ENCODE results near the gene COMT.

COMT gene

GRCh38 chr22:19916006-19916405 is 25.6 kb upstream of the COMT start:
- Histone ChIP-seq H3K27me3 (ENCODE audit: insufficient read depth, low read depth, severe bottlenecking) (no peaks in the 10 kb centered on the region), H3K4me3 (ENCODE audit: low read depth, low read length) (no peak overlapping the region), H3K9me3 (ENCODE audit: severe bottlenecking) (no peaks in the 10 kb centered on the region), H3K27ac (no peak overlapping the region), H3K36me3 (peaks cover 13% of the 10 kb centered on the region)
- no peak for DNase-seq
- no peak for TF ChIP-seq CTCF (IDR thresholded peaks at IDR 0.05; ENCODE audit: low read depth, low read length)

DNA sequence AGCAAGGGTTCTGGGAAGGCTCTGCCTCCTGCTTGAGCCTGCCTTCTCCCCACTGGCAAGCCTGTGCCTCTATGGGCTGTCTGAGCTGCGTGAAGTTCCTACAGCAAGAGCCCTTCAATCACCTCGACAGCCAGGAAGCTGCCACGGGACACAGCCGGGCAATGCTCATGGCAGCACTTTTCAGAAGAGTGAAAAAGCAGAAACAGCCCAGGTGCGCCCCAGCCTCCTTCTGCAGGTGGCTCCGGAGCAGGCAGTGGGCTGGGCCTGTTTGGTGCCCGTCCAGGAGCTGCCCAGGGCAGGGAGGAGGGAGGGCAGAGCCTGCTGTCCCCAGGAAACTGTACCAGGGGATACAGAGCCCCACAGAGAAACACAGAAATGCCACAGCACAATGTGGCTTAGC is 24.6 kb upstream of the COMT start:
- DNase-seq: no peak
- Histone ChIP-seq H3K9me3 (ENCODE audit: severe bottlenecking) (no peaks in the 10 kb centered on the region), H3K27ac (no peak overlapping the region), H3K36me3 (peaks cover 13% of the 10 kb centered on the region), H3K27me3 (ENCODE audit: insufficient read depth, low read depth, severe bottlenecking) (no peaks in the 10 kb centered on the region), H3K4me3 (ENCODE audit: low read depth, low read length) (no peak overlapping the region)
- TF ChIP-seq CTCF (IDR thresholded peaks at IDR 0.05; ENCODE audit: low read depth, low read length): no peak

DNA sequence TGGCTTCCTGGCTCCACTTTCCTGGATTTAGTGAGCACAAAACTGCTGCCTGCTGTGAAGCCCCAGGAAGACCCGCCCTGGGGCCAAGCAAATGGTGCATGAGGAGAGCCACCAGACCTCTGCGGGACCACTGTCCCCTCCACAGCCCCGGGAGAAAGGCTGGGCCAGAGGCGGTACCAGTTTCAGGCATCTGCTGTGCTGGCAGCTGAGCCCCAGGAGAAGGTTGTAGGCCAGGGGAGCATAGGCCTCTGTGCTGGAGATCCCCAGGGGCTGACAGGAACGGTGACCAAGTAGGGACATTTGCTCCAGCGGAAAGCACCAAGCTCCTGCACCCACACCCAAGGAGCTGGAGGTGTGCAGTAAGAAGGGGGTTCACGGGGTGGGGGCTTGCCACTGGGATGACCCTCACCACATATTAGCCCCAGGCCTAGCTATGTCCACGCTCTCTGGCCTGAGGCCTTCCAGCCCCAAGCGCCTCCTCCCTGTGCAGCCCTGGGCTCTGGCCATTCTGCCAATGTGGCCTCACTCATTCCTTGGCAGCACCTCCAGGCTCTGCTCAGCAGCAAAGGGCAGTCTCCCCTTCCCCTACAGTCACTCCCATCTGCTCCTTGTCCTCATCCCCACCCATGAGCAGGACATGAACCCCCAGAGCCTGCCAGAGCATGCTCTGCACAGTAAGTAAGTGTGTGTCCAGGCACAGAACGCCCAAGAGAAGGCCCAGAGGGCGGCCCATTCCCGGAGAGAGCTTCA is 24.0 kb upstream of the COMT start:
- Histone ChIP-seq H3K4me3 (ENCODE audit: low read depth, low read length) (no peak overlapping the region), H3K9me3 (ENCODE audit: severe bottlenecking) (no peaks in the 10 kb centered on the region), H3K27ac (no peak overlapping the region), H3K36me3 (peaks cover 13% of the 10 kb centered on the region), H3K27me3 (ENCODE audit: insufficient read depth, low read depth, severe bottlenecking) (no peaks in the 10 kb centered on the region)
- no peak for DNase-seq
- no peak for TF ChIP-seq CTCF (IDR thresholded peaks at IDR 0.05; ENCODE audit: low read depth, low read length)

DNA sequence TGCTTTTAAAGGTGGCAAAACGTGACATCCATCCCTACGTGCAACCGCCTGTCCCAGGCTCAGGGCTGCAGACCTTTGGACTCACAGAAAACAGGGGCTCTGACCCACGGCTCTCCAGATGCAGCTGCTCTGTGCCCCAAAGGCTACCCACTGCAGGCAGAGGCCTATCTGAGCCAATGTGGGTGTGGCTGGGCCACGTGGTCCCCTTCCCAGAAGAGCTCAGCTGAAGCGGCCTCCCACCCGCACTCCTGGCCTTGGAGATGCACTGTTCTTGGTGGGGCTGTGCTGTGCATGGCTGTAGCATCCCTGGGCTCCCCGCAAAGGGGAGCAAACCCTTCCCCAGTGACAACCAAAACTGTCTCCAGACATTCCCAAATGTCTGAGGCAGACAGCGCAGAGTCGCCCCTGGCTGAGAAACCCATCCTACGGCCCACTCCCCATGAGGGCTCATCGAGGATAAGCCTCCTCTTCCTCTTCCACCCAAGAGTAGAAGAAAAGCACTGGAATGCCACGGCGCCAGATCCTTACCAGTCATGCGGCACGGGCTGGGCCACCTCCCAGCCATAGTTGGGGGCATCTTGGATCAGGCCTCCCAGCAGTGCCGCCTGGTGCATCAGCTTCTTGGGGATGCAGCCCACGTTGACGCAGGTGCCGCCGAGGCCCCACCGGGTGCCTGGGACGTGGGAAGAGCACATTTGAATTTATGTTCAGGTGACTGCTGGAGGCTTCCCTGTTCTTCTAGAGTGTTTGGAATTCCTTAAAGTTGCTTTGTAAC is 23.1 kb upstream of the COMT start:
- Histone ChIP-seq H3K4me3 (ENCODE audit: low read depth, low read length) (no peak overlapping the region), H3K9me3 (ENCODE audit: severe bottlenecking) (no peaks in the 10 kb centered on the region), H3K36me3 (peaks cover 13% of the 10 kb centered on the region), H3K27me3 (ENCODE audit: insufficient read depth, low read depth, severe bottlenecking) (no peaks in the 10 kb centered on the region), H3K27ac (no peak overlapping the region)
- no peak for TF ChIP-seq CTCF (IDR thresholded peaks at IDR 0.05; ENCODE audit: low read depth, low read length)
- DNase-seq: no peak

GRCh38 chr22:19919701-19920363 is 21.7 kb upstream of the COMT start:
- H3K9me3 ChIP-seq (ENCODE audit: severe bottlenecking): no peaks in the 10 kb centered on the region
- TF ChIP-seq CTCF (IDR thresholded peaks at IDR 0.05; ENCODE audit: low read depth, low read length): no peak
- no peak for DNase-seq
- H3K4me3 ChIP-seq (ENCODE audit: low read depth, low read length): no peak overlapping the region
- H3K27ac ChIP-seq: no peak overlapping the region
- H3K36me3 ChIP-seq: peaks cover 5% of the 10 kb centered on the region
- no peaks in the 10 kb centered on the region for H3K27me3 ChIP-seq (ENCODE audit: insufficient read depth, low read depth, severe bottlenecking)
